Epidermal melanocyte (primary cell): ENCODE results near the gene SLC32A1.

Experiments used
- DNase-seq: peaks from one replicate; pipeline ENCODE4 v3.0.0; 2011; ENCODE audit warnings: low spot score; ENCODE audit not compliant: insufficient read length

SLC32A1 gene

GRCh38 chr20:38725148-38725901 lies 1.0 kb downstream of the SLC32A1 start:
- DNase-seq: no peak

- DNase-seq: no peak
Measured at GRCh38 chr20:38725931-38726803, 1.9 kb downstream of the SLC32A1 start.

GRCh38 chr20:38726804-38727606 lies 2.7 kb downstream of the SLC32A1 start:
- DNase-seq: no peak

- no peak for DNase-seq
Measured at GRCh38 chr20:38727607-38728190, 3.4 kb downstream of the SLC32A1 start.

DNA sequence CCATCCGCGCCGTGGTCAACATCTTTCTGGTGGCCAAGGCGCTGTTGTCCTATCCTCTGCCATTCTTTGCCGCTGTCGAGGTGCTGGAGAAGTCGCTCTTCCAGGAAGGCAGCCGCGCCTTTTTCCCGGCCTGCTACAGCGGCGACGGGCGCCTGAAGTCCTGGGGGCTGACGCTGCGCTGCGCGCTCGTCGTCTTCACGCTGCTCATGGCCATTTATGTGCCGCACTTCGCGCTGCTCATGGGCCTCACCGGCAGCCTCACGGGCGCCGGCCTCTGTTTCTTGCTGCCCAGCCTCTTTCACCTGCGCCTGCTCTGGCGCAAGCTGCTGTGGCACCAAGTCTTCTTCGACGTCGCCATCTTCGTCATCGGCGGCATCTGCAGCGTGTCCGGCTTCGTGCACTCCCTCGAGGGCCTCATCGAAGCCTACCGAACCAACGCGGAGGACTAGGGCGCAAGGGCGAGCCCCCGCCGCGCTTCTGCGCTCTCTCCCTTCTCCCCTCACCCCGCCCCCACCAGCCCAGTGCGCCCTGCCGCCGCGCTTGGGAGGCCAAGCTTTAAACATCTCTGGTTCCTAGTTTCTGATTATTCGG lies 4.0 kb downstream of the SLC32A1 start:
- no peak for DNase-seq

- DNase-seq: no peak
Measured at GRCh38 chr20:38728911-38729642, 4.8 kb downstream of the SLC32A1 start.

DNA sequence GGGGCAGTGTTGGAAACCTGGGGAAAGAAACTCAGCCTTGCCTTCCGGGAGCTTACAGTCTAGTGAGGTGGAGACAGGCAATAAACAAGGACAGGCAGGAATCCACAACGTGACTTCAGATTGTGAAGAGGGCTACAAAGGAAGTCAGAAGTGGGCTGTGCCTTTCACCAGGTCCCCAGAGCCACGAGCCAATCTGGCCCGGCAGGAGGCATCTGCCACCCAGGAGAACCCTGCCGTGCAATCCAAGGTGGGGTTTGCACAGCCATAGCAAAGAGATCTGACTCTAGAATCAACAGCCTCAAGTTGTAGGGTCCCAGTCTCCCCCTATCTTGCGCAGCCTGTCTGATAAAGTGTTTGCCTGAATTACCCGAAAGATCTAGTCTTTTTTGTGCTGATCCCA lies 5.5 kb downstream of the SLC32A1 start:
- DNase-seq: no peak

DNA sequence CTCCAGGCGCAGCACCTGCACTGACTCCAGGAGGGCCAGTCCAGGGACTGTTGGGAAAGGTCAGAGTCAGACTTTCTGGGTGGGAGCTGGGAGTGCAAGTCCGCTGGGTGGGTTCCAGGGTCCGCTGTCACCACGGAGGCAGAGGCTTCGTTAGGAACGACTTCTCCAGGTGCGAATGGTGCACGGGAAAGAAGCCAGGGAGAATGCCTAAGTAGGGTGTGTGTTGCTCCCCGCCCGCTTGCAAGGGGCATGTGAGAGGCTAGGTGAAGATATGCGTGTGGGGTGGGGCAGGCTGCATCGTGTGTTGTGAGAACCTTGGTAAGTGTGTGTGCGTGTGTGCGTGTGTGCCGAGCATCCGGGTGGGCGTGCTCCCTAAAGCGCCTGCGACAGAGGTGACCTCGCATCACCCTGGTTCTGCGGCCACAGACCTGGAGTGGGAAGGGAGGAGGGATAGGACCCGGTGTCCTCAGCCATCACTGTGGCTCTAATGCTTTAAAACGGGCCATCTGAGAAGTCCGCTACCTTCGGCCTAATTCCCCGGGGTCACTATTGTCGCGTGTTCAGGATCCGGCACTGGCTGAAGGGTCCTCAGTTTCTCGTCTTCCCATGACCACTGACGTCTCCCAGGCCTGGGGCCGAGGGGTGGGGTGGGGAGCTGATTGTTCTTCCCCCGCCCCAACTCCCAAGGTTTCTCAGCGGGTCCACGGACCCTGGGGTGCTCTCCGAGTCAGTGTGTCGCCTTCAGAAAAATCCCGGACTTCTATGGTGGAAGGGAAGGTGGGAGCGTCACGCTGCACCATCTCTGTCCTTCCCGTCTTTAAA lies 6.1 kb downstream of the SLC32A1 start:
- DNase-seq: no peak

DNA sequence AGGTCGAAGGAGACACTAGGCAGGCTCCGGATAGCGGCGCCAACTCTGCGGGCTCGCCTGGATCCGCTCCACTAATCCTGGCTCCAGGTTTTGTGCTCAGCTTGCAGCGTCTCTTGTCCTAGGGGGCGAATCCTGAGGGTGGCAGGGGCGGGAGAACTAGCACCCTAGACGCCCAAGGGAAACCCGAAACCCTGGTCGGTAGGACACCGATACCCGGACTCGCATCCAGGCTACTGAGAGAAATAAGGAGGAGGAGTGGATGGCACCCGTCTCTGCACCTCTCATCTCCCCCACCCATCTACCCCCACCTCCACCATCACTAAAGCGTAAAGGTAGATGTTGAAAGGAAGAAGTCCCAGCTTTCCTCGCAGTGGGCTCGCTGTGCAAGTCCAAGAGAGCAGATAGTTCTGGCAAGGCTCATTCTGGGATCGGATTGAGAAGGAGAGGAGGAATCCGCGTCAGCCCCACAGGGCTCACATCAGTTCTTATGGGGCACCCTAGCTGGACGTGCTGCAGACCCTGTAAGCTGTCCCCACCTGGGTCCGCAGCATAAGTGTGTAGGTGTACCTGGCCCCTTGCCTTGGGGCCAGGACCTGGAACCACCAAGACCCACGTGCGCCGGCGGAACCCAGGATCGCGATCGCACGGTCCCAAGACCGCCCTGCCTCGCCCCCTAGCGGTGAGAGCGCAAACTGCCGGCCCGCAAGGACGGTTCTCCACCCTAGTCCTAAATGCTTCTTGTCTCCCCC lies 6.9 kb downstream of the SLC32A1 start:
- peak; percentile 72 for DNase-seq

- DNase-seq: no peak
Measured at GRCh38 chr20:38731738-38732113, 7.4 kb downstream of the SLC32A1 start.

GRCh38 chr20:38732981-38733380 lies 8.7 kb downstream of the SLC32A1 start:
- no peak for DNase-seq

- no peak for DNase-seq
Measured at GRCh38 chr20:38735172-38735571, 10.9 kb downstream of the SLC32A1 start.

GRCh38 chr20:38737887-38738286 lies 13.6 kb downstream of the SLC32A1 start:
- no peak for DNase-seq

DNA sequence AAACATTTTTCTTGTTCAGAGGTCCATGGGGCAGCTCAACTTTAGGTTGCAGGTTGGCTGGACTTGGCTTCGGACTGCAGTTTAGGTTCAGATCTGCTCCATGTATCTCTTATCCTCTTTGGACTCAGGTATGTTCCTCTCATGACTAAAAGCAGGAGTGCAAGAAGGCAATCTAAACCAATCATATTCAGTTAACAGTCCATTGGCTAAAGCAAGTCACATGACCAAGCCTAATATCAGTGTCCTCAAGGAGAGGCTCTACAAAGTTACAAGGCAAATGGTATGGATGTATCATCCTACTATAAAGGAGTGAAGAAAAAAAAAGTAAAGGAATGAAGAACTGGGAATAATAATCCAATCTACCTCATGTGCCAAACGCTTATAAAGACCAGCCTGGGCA lies 21.5 kb downstream of the SLC32A1 start:
- no peak for DNase-seq

GRCh38 chr20:38747495-38748096 lies 23.3 kb downstream of the SLC32A1 start:
- DNase-seq: no peak

DNA sequence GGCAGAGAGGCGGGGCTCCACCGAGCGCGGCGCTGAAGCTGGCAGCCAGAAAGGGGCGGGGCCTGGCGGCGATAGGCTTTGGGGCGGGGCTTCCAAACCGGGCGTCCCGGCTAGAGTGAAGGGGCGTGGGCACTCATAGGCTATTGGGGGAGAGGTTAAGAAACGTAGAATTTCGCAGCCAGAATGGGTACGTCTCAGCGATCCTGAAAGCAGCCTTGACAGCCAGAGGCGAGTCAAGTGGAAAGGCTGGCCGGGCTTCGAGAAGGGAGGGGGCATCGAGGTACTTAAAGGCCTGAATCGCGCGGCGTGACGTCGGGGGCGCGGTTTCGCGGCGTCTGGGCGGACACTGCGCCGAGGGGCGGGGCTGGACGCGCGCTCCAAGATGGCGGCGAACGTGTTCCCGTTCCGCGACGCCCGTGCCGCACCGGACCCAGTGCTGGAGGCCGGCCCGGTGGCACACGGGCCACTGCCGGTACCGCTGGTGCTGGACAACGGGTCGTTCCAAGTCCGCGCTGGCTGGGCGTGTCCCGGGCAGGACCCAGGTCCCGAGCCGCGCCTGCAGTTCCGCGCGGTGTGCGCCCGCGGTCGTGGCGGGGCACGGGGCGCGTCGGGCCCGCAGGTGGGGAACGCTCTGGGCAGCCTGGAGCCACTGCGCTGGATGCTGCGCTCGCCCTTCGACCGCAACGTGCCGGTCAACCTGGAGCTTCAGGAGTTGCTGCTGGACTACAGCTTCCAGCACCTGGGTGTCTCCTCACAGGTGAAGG lies 24.0 kb downstream of the SLC32A1 start, which contains the start of gene ACTR5:
Gene ACTR5 (plus strand): TSS at position 364 of the 764 bp plus-strand sequence. CDS start 19 bp downstream, at position 383.
- peak; percentile 89 for DNase-seq

DNA sequence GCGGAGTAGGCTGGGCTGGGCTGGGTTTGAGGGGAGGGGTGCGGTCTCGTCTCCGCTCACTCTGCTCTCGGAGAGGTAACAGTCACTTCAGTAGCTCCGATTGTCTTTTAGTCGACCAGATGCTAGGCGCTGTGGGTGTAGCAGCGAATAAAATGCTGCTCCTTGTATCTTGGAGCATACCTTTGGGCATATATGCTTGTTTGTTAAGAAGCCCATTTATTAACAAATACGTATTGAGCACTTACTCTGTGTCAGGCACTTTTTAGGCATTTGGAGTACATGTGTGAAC lies 24.5 kb downstream of the SLC32A1 start:
- DNase-seq: no peak
